NT2/D1 (cell line): Measurements from ENCODE around the gene SNN.

Experiments used
- DNase-seq: peaks from one replicate; pipeline ENCODE4 v3.0.0-alpha.2; 2011; ENCODE audit warnings: low read depth, low spot score
- H3K27me3 ChIP-seq: 2 replicates; pipeline ENCODE4 v1.6.0; 2011; ENCODE audit warnings: mild to moderate bottlenecking; ENCODE audit not compliant: insufficient read length, insufficient read depth
- H3K36me3 ChIP-seq: 2 replicates; pipeline ENCODE4 v1.6.1; 2011; ENCODE audit warnings: mild to moderate bottlenecking, low read length, mixed read lengths; ENCODE audit not compliant: insufficient read depth, insufficient read length
- H3K4me1 ChIP-seq: 2 replicates; pipeline ENCODE4 v1.5.1; 2011; ENCODE audit not compliant: insufficient read depth, insufficient read length
- H3K4me3 ChIP-seq: 2 replicates; pipeline ENCODE4 v1.5.1; 2011; ENCODE audit warnings: low read depth; ENCODE audit not compliant: insufficient read length
- H3K9ac ChIP-seq: 2 replicates; pipeline ENCODE4 v1.6.0; 2011; ENCODE audit warnings: low read depth; ENCODE audit not compliant: insufficient read length
- H3K9me3 ChIP-seq: 2 replicates; pipeline ENCODE4 v1.5.1; 2011; ENCODE audit warnings: mild to moderate bottlenecking, low read length; ENCODE audit not compliant: insufficient read depth
- SUZ12 ChIP-seq: IDR thresholded peaks from 2 replicates; pipeline ENCODE4 v1.6.1; 2011; ENCODE audit not compliant: insufficient read length, insufficient read depth; ENCODE audit errors: extremely low read depth
- YY1 ChIP-seq: IDR thresholded peaks from 2 replicates; pipeline ENCODE4 v1.6.1; 2011; ENCODE audit not compliant: insufficient read length, insufficient read depth
- ZNF274 ChIP-seq: IDR thresholded peaks from 2 replicates; pipeline ENCODE4 v1.6.1; 2011; ENCODE audit warnings: mild to moderate bottlenecking, low read depth, low read length

The SNN gene

GRCh38 chr16:11698271-11698689 lies 30.0 kb downstream of the SNN start:
- DNase-seq, result no peak
- Histone ChIP-seq H3K9ac (no peak overlapping the region), H3K4me3 (no peak overlapping the region), H3K9me3 (no peaks in the 10 kb centered on the region), H3K27me3 (no peaks in the 10 kb centered on the region), H3K4me1 (peaks cover 4% of the 10 kb centered on the region), H3K36me3 (peaks cover 63% of the 10 kb centered on the region)
- no peak for TF ChIP-seq ZNF274
- TF ChIP-seq YY1, result no peak
- TF ChIP-seq SUZ12, result no peak

- peaks cover 4% of the 10 kb centered on the region for H3K4me1 ChIP-seq
- H3K9me3 ChIP-seq, result no peaks in the 10 kb centered on the region
- peaks cover 62% of the 10 kb centered on the region for H3K36me3 ChIP-seq
- H3K27me3 ChIP-seq, result no peaks in the 10 kb centered on the region
- DNase-seq, result no peak
- no peak overlapping the region for H3K4me3 ChIP-seq
- TF ChIP-seq ZNF274 (no peak), YY1 (no peak), SUZ12 (no peak)
- no peak overlapping the region for H3K9ac ChIP-seq
These were observed 31.1 kb downstream of the SNN start for GRCh38 chr16:11699234-11699894.

- Histone ChIP-seq H3K4me1 (peaks cover 4% of the 10 kb centered on the region), H3K27me3 (no peaks in the 10 kb centered on the region), H3K9ac (no peak overlapping the region), H3K9me3 (no peaks in the 10 kb centered on the region), H3K36me3 (peaks cover 52% of the 10 kb centered on the region), H3K4me3 (no peak overlapping the region)
- no peak for TF ChIP-seq ZNF274
- no peak for TF ChIP-seq YY1
- TF ChIP-seq SUZ12, result no peak
- DNase-seq, result no peak
These were observed 32.2 kb downstream of the SNN start for GRCh38 chr16:11700264-11701029.

- Histone ChIP-seq H3K4me1 (no peaks in the 10 kb centered on the region), H3K4me3 (no peak overlapping the region), H3K27me3 (no peaks in the 10 kb centered on the region), H3K9ac (no peak overlapping the region), H3K9me3 (no peaks in the 10 kb centered on the region), H3K36me3 (peaks cover 26% of the 10 kb centered on the region)
- DNase-seq, result no peak
- no peak for TF ChIP-seq ZNF274
- TF ChIP-seq YY1, result no peak
- no peak for TF ChIP-seq SUZ12
These were observed 37.2 kb downstream of the SNN start for GRCh38 chr16:11705311-11706025.

GRCh38 chr16:11706180-11706742 lies 38.0 kb downstream of the SNN start:
- no peaks in the 10 kb centered on the region for H3K4me1 ChIP-seq
- H3K27me3 ChIP-seq, result no peaks in the 10 kb centered on the region
- no peaks in the 10 kb centered on the region for H3K9me3 ChIP-seq
- H3K9ac ChIP-seq, result no peak overlapping the region
- DNase-seq, result no peak
- H3K36me3 ChIP-seq, result peaks cover 25% of the 10 kb centered on the region
- TF ChIP-seq YY1, result no peak
- TF ChIP-seq SUZ12, result no peak
- no peak for TF ChIP-seq ZNF274
- no peak overlapping the region for H3K4me3 ChIP-seq

- Histone ChIP-seq H3K4me1 (no peaks in the 10 kb centered on the region), H3K9ac (no peak overlapping the region), H3K36me3 (peaks cover 36% of the 10 kb centered on the region), H3K9me3 (no peaks in the 10 kb centered on the region), H3K4me3 (no peak overlapping the region), H3K27me3 (no peaks in the 10 kb centered on the region)
- no peak for TF ChIP-seq YY1
- no peak for DNase-seq
These were observed 39.5 kb downstream of the SNN start for GRCh38 chr16:11707679-11708197.
